Fibroblast of the conjunctiva (primary cell): ENCODE data around the gene XRN1.
A peak's percentile ranks its signal among the peaks of the same experiment; 100 is the strongest.
"Not testable (repeated sequence)": the region's sequence is repeated elsewhere in the genome, so short reads cannot be mapped to it uniquely, and the experiment has no call there.

ENCODE experiments used
- DNase-seq: peaks from one replicate; pipeline ENCODE4 v3.0.0-alpha.2; 2010; ENCODE audit warnings: low read depth

The XRN1 gene

GRCh38 chr3:142447852-142448823, at the start of gene XRN1:
Gene XRN1 (minus strand): TSS chr3:142448037. CDS start chr3:142447944, 93 bp downstream.
- peak; percentile 91 for DNase-seq

DNA sequence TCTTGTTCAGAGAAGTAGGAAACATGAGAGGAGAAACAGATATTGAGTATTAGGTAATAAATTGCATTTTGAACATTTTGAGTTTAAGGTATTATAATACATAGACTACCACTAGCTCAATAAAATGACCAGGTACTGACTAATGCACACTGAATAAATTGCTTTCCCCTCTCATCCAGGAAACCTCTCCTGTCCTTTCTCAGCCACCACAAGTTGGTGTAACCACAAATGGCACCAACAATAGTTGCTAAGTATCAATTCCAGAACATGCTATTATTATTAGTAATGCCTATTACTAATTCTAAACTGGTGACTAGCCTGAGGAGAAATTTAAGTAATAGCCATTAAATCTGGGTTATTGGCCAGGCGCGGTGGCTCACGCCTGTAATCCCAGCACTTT, 47.3 kb upstream of the XRN1 start:
- no peak for DNase-seq

DNA sequence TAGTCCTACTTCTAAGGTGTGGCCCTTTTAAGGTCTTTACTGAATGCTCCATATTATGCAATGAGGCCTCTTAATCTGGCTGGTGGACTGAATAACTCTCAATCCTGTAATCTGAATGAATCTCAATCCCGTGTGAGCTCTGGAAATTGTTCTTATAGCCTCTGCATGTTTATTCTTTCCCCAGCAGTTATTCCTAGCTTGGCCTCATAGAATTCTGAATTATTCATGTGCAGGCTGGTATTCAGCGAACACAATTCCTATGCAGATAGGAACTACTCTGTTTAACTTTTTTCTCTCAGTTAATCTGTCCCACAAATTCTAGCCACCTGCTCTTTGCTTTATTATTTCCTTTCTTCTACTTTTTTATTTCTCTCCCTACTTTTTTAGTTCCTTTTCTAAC, 44.3 kb upstream of the XRN1 start:
- no peak for DNase-seq

- no peak for DNase-seq
These were observed 41.9 kb upstream of the XRN1 start for GRCh38 chr3:142489572-142490323.

DNA sequence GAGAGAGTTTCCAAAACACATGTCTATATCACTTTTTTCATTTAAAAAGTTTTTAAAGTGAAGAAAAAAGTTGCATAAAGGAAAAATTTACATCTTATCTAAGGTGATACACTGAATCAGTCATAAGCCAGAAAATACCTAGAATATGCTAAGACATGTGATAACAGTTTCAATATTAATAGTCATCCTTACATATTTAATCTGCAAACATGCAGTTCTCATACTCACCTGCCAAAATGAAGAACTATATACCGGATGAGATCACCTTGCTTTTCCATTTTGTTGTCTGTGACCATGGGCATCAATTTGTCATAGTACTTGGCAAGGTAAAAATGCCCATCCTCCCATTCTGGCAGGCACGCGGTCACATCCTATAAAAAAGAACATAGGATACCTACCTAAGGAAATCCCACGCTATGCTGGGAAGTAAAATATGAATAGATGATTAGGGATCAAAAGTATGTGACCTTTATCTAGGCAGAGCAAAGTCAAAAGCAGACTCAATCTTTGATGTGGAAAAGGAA, 37.1 kb upstream of the XRN1 start:
- no peak for DNase-seq

DNA sequence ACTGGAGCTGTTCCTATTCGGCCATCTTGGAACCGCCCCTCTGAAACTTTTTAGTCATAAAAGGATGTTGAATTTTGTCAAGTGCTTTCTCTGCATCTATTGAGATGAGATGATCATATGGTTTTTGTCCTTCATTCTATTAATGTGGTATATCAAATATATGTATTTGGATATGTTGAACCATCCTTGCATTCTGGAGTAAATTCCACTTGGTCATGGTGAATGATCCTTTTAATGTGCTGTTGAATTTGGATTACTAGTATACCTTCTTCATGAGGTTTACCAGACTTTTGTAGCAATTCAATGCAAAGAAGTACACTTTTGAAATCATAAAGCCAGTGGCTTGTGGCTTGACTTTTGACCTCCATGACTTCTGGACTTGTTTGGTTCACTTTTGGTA, 33.4 kb upstream of the XRN1 start:
- DNase-seq = no peak

GRCh38 chr3:142470826-142471225, 23.0 kb upstream of the XRN1 start:
- DNase-seq = no peak

- no peak for DNase-seq
These were observed 20.6 kb upstream of the XRN1 start for GRCh38 chr3:142468456-142468855.

DNA sequence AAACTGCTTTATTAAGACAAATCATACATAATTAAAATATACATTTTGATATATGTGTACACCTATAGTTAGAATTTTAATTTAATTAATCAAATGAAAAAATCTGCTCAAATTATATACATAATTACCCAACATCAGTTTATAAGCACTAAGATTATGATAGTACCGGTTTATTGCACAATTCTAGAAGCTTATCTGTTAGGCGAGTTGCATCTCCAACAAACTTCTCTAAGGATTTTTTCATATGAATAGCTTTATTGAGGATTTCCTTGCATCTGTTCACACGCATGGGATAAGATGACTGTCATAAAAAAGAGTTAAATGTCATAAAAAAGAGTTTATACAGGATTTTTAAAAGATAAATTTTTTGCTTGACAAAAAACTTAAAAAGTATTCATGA, 19.9 kb upstream of the XRN1 start:
- no peak for DNase-seq

- DNase-seq = no peak
These were observed 12.9 kb upstream of the XRN1 start for GRCh38 chr3:142460689-142461088.

DNA sequence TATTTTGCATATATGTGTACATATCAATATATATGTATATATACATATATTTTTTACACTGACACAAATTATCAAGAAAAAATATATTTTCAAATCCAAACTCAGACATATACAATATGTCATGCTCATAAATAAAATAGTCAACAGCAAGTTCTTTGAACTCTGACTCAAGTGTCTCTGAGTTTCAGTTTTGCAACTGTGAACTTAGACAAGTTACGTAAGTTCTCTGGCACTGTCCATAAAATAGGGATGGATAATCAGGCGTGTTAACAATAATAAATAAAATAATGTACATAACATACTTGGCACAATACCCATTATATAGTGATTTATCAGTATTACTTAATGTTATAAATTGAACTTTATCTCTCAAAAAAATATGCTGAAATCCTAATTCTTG, 12.1 kb upstream of the XRN1 start:
- DNase-seq = no peak

- no peak for DNase-seq
These were observed 11.3 kb upstream of the XRN1 start for GRCh38 chr3:142459096-142459495.

GRCh38 chr3:142450881-142451280, 3.0 kb upstream of the XRN1 start:
- no peak for DNase-seq

- no peak for DNase-seq
These were observed 2.4 kb upstream of the XRN1 start for GRCh38 chr3:142450189-142450588.

- peak; percentile 5 for DNase-seq
These were observed 461 bp downstream of the XRN1 start for GRCh38 chr3:142447301-142447851.

- peak; percentile 8 for DNase-seq
These were observed 2.0 kb downstream of the XRN1 start for GRCh38 chr3:142445816-142446254.

DNA sequence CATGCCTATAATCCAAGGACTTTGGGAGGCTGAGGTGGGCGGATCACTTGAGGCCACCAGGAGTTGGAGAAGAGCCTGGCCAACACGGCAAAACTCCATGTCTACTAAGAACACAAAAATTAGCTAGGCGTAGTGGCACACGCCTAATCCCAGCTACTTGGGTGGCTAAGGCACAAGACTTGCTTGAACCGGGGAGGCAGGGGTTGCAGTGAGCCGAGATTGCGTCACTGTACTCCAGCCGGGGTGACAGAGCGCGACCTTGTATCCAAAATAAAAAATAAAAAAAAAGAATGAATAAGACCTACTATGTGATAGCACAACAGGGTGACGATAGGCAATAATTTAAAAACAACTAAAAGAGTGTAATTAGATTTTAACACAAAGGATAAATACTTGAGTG, 3.5 kb downstream of the XRN1 start:
- no peak for DNase-seq

- DNase-seq = not testable (repeated sequence)
These were observed 4.8 kb downstream of the XRN1 start for GRCh38 chr3:142443060-142443459.

DNA sequence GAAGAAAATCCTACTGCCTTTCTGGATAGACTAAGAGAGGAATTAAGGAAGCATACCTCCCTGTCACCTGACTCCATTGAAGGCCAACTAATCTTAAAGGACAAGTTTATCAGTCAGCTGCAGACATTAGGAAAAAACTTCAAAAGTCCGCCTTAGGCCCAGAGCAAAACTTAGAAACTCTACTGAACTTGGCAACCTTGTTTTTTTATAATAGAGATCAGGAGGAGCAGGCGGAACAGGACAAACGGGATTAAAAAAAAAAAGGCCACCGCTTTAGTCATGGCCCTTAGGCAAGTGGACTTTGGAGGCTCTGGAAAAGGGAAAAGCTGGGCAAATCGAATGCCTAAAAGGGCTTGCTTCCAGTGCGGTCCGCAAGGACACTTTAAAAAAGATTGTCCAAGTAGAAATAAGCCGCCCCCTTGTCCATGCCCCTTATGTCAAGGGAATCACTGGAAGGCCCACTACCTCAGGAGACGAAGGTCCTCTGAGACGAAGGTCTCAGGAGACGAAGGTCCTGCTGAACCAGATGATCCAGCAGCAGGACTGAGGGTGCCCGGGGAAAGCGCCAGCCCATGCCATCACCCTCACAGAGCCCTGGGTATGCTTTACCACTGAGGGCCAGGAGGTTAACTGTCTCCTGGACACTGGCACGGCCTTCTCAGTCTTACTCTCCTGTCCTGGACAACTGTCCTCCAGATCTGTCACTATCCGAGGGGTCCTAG, 8.2 kb downstream of the XRN1 start:
- DNase-seq = not testable (repeated sequence)

- not testable (repeated sequence) for DNase-seq
These were observed 9.7 kb downstream of the XRN1 start for GRCh38 chr3:142438096-142438495.

GRCh38 chr3:142436951-142437585, 10.8 kb downstream of the XRN1 start:
- DNase-seq = no peak
